ENCODE data around the gene G0S2. TPM values are rescaled to one million over a fixed set of nuclear protein-coding genes. Genes with fewer than 3 reads are reported as not detected.

The G0S2 gene
- polyA plus RNA-seq, 1 donor from 2014 or later, result 0.33 TPM

DNA sequence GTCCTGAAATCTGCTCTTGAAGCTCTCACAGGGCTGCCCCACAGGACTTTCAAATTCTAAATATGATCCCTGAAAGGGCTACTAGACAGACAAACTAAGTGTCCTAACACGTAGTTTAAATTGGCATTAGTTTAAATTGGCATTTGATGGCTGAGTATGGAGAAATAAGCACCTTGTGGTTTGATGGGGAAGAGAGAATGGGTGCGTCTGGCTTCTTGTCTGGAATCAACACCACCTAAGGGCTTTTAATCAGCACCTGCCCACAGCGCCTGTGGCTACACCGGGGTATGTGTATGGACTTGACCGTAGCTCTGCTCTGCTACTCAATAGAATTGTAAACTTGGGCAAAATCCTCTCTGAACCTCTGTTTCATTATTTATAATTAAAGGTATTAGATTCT lies 17.3 kb upstream of the G0S2 start:
- no peaks in the 10 kb centered on the region for H3K9me2 ChIP-seq (ENCODE audit: insufficient read depth, low read length)
- no peak overlapping the region for H3K4me3 ChIP-seq (ENCODE audit: low read length)
- no peak overlapping the region for H3K4me2 ChIP-seq (ENCODE audit: low read length)
- TF ChIP-seq EP300 (conservative IDR thresholded peaks at IDR 0.05; ENCODE audit: poor library complexity, severe bottlenecking) (no peak), EZH2 (IDR thresholded peaks at IDR 0.05; ENCODE audit: borderline replicate concordance, insufficient read depth, low read length, poor library complexity, severe bottlenecking) (no peak), MXI1 (conservative IDR thresholded peaks at IDR 0.05; ENCODE audit: poor library complexity, severe bottlenecking) (no peak), RAD21 (conservative IDR thresholded peaks at IDR 0.05) (no peak), SMC3 (conservative IDR thresholded peaks at IDR 0.05; ENCODE audit: poor library complexity) (no peak), POLR2AphosphoS5 (IDR thresholded peaks at IDR 0.05) (no peak), TAF1 (IDR thresholded peaks at IDR 0.05; ENCODE audit: low read depth) (no peak)
- TF ChIP-seq, protein P1, sequence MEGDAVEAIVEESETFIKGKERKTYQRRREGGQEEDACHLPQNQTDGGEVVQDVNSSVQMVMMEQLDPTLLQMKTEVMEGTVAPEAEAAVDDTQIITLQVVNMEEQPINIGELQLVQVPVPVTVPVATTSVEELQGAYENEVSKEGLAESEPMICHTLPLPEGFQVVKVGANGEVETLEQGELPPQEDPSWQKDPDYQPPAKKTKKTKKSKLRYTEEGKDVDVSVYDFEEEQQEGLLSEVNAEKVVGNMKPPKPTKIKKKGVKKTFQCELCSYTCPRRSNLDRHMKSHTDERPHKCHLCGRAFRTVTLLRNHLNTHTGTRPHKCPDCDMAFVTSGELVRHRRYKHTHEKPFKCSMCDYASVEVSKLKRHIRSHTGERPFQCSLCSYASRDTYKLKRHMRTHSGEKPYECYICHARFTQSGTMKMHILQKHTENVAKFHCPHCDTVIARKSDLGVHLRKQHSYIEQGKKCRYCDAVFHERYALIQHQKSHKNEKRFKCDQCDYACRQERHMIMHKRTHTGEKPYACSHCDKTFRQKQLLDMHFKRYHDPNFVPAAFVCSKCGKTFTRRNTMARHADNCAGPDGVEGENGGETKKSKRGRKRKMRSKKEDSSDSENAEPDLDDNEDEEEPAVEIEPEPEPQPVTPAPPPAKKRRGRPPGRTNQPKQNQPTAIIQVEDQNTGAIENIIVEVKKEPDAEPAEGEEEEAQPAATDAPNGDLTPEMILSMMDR (IDR thresholded peaks at IDR 0.05; ENCODE audit: poor library complexity, severe bottlenecking), result no peak
- TF ChIP-seq, protein P2, sequence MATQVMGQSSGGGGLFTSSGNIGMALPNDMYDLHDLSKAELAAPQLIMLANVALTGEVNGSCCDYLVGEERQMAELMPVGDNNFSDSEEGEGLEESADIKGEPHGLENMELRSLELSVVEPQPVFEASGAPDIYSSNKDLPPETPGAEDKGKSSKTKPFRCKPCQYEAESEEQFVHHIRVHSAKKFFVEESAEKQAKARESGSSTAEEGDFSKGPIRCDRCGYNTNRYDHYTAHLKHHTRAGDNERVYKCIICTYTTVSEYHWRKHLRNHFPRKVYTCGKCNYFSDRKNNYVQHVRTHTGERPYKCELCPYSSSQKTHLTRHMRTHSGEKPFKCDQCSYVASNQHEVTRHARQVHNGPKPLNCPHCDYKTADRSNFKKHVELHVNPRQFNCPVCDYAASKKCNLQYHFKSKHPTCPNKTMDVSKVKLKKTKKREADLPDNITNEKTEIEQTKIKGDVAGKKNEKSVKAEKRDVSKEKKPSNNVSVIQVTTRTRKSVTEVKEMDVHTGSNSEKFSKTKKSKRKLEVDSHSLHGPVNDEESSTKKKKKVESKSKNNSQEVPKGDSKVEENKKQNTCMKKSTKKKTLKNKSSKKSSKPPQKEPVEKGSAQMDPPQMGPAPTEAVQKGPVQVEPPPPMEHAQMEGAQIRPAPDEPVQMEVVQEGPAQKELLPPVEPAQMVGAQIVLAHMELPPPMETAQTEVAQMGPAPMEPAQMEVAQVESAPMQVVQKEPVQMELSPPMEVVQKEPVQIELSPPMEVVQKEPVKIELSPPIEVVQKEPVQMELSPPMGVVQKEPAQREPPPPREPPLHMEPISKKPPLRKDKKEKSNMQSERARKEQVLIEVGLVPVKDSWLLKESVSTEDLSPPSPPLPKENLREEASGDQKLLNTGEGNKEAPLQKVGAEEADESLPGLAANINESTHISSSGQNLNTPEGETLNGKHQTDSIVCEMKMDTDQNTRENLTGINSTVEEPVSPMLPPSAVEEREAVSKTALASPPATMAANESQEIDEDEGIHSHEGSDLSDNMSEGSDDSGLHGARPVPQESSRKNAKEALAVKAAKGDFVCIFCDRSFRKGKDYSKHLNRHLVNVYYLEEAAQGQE (IDR thresholded peaks at IDR 0.05; ENCODE audit: borderline replicate concordance), result no peak
- no peak overlapping the region for H3K27ac ChIP-seq (ENCODE audit: low read length)
- no peaks in the 10 kb centered on the region for H4K20me1 ChIP-seq (ENCODE audit: insufficient read depth)
- no peaks in the 10 kb centered on the region for H3K79me2 ChIP-seq (replicated peaks; ENCODE audit: insufficient read depth, low read length)
- no peaks in the 10 kb centered on the region for H3K36me3 ChIP-seq (ENCODE audit: insufficient read depth, low read length)
- H2AFZ ChIP-seq (ENCODE audit: low read depth, low read length), result no peak overlapping the region
- H3K9me3 ChIP-seq (ENCODE audit: low read length), result no peaks in the 10 kb centered on the region
- no peaks in the 10 kb centered on the region for H3K27me3 ChIP-seq (ENCODE audit: insufficient read depth, low read depth, low read length)
- H3K9ac ChIP-seq (ENCODE audit: low read length), result no peak overlapping the region
- H3F3A ChIP-seq (ENCODE audit: insufficient read depth, low read length, poor library complexity, severe bottlenecking), result no peaks in the 10 kb centered on the region

DNA sequence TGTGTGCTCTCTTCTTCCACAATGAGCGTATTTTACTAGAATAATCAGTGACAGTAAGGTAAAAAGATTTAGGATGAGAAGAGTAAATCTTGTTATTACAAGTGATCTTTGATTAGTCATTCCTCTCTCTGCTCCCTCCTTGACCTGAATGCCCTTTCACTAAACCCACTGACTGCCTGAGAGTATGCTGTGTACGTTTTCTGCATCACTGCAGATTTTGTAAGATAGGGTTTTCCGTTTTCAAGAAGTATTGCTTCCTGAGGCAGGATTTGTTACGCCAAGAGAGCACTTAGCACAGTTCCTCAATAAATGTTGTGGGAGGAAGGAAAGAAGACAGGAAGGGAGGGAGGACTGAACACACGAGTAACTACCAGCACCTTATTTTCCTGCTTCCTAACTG lies 15.3 kb upstream of the G0S2 start:
- TF ChIP-seq SMC3 (conservative IDR thresholded peaks at IDR 0.05; ENCODE audit: poor library complexity) (no peak), POLR2AphosphoS5 (IDR thresholded peaks at IDR 0.05) (no peak)
- Histone ChIP-seq H3K4me3 (ENCODE audit: low read length) (no peak overlapping the region), H4K20me1 (ENCODE audit: insufficient read depth) (no peaks in the 10 kb centered on the region), H3K79me2 (replicated peaks; ENCODE audit: insufficient read depth, low read length) (no peaks in the 10 kb centered on the region), H3K27me3 (ENCODE audit: insufficient read depth, low read depth, low read length) (no peaks in the 10 kb centered on the region), H3F3A (ENCODE audit: insufficient read depth, low read length, poor library complexity, severe bottlenecking) (no peaks in the 10 kb centered on the region), H3K9me2 (ENCODE audit: insufficient read depth, low read length) (no peaks in the 10 kb centered on the region), H3K36me3 (ENCODE audit: insufficient read depth, low read length) (no peaks in the 10 kb centered on the region), H3K9me3 (ENCODE audit: low read length) (no peaks in the 10 kb centered on the region), H3K9ac (ENCODE audit: low read length) (no peak overlapping the region), H3K27ac (ENCODE audit: low read length) (no peak overlapping the region), H3K4me2 (ENCODE audit: low read length) (no peak overlapping the region), H2AFZ (ENCODE audit: low read depth, low read length) (no peak overlapping the region)

DNA sequence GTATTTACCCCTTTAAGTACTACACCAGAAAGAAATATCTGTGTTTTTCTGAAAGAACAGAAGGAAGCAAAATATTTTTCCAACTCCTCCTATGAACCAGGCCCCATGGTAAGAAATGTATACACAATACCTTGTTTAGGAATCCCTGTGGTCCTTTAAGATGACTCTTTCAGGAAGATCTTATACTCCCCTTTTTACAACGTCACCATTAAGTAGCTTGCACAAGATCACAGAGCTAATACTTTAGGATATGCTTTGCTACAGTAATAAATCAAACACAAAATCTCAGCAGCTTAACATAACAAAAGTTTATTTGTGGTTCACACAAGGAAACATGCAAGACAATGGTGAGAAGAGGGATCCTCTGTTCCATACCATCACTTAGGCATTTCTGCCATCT lies 14.1 kb upstream of the G0S2 start:
- no peak overlapping the region for H3K9ac ChIP-seq (ENCODE audit: low read length)
- no peaks in the 10 kb centered on the region for H3K27me3 ChIP-seq (ENCODE audit: insufficient read depth, low read depth, low read length)
- no peak overlapping the region for H2AFZ ChIP-seq (ENCODE audit: low read depth, low read length)
- H3K36me3 ChIP-seq (ENCODE audit: insufficient read depth, low read length), result no peaks in the 10 kb centered on the region
- no peaks in the 10 kb centered on the region for H4K20me1 ChIP-seq (ENCODE audit: insufficient read depth)
- no peak overlapping the region for H3K4me3 ChIP-seq (ENCODE audit: low read length)
- H3K4me2 ChIP-seq (ENCODE audit: low read length), result no peak overlapping the region
- no peak overlapping the region for H3K27ac ChIP-seq (ENCODE audit: low read length)
- H3F3A ChIP-seq (ENCODE audit: insufficient read depth, low read length, poor library complexity, severe bottlenecking), result no peaks in the 10 kb centered on the region
- H3K9me3 ChIP-seq (ENCODE audit: low read length), result no peaks in the 10 kb centered on the region
- TF ChIP-seq SMC3 (conservative IDR thresholded peaks at IDR 0.05; ENCODE audit: poor library complexity) (no peak), RAD21 (conservative IDR thresholded peaks at IDR 0.05) (no peak), EP300 (conservative IDR thresholded peaks at IDR 0.05; ENCODE audit: poor library complexity, severe bottlenecking) (no peak)
- TF ChIP-seq, protein P2 (IDR thresholded peaks at IDR 0.05; ENCODE audit: borderline replicate concordance), result no peak
- no peaks in the 10 kb centered on the region for H3K79me2 ChIP-seq (replicated peaks; ENCODE audit: insufficient read depth, low read length)
- H3K9me2 ChIP-seq (ENCODE audit: insufficient read depth, low read length), result no peaks in the 10 kb centered on the region

All from neural cell (in vitro differentiated cells).